ENCODE measurements around the gene DNAJC1.
"Not testable (repeated sequence)": the region's sequence is repeated elsewhere in the genome, so short reads cannot be mapped to it uniquely, and the experiment has no call there.

The DNAJC1 gene

DNA sequence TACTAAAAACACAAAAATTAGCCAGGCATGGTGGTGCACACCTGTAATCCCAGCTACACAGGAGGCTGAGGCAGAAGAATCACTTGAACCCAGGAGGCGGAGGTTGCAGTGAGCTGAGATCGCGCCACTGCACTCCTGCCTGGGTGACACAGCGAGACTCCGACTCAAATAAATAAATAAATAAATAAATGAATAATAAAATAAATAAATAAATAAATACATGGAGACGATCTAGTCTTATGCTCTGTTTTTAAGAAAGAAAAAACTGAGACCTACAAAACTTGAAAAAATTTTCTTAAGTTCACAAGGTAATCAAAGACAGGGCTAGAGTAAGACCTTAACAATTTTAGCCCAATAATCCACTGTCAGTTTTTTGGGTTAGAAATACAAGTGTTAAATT is 181.3 kb downstream of the DNAJC1 start:
- DNase-seq, result not testable (repeated sequence)

DNA sequence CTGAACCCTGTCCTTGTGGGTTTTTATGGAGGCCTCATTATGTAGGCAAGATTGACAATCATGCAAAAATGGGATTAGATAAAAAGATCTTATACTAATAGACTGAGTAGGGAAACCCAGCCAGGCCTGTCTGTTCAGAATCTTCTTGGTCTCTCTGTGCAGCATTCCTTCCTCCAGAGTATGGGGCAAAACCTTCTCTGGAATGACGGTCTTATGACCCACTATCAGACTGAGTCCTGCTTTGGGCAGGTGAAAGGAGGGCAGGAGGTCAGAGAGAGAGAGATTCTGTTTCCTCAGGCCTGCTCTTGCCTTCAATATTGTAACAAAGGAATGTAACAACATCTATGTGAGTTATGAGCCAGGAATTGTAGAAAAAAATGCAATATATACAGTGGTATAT is 182.6 kb downstream of the DNAJC1 start:
- DNase-seq, result no peak

DNA sequence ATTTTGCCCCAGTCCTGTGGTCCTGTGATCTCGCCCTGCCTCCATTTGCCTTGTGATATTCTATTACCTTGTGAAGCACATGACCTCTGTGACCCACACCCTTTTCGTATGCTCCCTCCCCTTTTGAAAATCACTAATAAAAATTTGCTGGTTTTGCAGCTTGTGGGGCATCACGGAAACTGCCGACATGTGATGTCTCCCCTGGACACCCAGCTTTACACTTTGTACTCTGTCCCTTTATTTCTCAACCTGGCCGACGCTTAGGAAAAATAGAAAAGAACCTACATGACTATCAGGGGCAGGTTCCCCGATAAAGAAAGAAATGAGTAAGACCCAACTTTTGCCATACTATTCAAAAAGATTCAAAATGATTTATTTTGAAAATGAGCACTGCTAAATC is 185.1 kb downstream of the DNAJC1 start:
- DNase-seq, result not testable (repeated sequence)

DNA sequence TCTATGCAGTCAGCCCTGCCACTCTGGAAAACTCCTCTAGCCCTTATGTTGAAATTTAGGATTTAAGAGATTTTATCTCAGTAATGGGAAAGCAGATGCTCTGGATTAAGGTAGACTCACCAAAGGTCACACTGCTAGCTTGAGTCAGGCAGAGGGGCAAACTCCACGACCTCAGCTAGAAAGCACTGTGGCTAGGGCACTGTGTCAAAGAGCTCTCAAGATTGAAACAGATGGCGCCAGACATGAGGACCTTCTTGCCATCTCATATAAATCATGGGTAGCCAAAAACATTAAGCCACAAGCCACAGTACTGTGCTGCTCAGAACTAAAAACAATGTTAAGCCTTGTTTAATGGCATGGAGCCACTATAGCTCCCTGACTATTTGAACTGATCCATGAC is 188.7 kb downstream of the DNAJC1 start:
- no peak for DNase-seq

DNA sequence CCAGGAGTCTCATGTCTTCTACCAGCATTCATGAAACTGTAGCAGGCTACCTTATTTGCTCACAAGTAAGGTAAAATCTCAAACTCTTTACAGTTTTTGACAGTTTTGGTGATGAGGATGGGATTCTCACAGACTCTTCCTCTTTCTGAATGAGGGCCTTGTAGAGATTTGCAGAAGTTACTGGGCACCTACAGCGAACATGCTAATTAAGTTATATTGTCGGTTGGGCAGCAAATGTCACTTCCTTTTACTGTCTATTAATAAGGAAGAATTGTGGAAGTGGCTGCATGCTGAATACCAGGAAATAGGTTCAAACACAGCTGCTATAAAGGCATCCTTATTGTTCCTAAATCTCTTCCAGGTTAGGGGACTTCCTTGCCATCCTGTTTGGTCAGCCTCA is 189.6 kb downstream of the DNAJC1 start:
- no peak for DNase-seq

DNA sequence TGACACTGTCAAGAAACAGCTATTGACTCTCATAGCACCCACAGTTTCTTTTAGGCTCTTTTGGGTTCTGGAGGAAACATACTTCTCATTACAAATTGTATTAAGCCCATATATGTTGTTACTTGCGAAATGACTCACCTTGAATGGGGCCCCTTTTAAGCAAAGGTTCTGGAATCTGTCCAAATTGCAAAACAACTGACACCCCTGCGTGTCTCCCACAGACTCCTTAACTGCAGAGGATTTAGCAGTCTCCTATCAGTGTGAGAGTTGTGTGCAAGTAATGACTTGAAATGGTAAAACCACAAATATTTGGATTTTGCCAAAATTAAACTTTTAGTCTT is 192.3 kb downstream of the DNAJC1 start:
- no peak for DNase-seq

DNA sequence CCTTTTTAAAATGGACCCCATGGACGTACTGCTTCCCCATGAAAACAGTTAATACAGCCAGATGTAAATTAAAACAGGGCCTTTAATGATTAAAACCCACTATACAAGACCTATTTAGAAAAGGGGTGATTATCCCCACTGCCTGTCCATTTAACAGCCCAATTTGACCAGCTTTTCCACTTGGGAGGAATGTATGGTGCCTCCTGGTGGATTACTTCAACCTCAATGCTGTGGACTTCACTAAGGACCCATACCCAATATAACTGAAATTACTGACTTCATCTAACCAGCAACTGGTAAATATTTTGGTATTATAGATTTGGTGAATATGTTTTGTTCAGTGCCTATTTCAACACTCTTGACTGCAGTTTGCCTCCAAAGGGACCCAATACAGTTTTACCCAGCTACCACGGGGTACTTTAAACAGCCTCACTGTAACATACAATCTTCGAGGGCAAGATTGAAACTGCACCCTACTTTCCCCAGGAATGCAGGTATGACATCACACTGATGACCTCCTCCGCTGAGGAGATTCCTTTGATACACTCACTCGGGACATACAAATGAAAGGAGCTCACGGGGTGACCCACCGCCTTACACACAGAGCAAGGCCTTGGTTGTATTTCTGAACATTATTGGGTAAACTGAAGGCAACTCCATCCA is 192.8 kb downstream of the DNAJC1 start:
- DNase-seq, result no peak

DNA sequence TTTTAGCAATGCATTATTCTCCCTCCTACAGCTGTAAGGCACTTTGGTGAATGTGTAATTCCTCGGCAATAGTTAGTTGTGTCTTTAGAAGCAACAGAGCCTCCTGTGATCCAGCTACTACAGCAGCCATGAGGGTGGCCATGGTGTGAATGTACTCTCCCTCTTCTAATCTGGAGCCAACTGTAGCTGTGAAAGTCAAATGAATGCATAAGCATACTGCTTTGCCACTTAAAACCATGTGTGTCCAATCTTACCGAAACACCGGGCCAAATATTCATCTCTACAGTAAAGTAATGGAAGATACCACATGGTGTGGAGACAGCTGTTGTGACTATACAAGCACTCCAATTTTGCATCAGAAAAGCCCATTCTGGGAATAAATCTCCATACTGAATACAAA is 195.0 kb downstream of the DNAJC1 start:
- DNase-seq, result no peak

DNA sequence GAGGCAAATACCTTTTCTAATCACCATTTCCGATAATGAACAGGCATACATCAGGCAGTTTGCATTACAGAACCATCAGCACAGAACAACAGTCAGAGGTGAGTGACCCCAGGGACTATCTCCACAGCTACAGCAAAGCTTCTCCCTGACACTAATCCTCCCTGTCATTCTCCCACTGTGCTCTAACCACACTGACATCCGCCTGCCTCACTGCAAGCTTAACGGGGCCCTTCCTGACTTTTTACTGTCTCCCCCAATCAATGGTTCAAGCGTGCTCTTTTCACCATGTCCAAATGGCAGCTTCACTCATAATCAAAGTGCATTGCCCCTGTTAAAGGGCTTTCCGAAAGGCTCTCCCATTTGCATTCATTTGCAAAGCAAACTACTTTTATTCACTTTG is 196.3 kb downstream of the DNAJC1 start:
- no peak for DNase-seq

DNA sequence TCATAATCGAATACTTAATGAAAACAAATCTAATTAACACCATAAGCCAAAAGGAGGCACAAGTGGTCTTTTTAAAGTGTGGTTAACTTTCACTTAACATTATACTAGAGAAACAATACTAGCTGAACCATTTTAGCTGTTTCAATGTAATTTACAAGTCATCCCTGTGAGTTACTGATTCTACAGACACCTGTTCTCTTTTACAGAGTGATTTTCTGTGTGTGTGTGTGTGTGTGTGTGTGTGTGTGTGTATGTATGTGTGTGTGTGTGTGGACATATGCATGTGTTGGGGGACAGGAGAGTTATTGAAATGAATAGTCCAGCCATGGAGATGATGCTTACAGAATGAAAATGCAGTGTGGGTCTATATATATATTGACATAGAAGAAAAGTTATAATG is 200.2 kb downstream of the DNAJC1 start:
- DNase-seq, result no peak

DNA sequence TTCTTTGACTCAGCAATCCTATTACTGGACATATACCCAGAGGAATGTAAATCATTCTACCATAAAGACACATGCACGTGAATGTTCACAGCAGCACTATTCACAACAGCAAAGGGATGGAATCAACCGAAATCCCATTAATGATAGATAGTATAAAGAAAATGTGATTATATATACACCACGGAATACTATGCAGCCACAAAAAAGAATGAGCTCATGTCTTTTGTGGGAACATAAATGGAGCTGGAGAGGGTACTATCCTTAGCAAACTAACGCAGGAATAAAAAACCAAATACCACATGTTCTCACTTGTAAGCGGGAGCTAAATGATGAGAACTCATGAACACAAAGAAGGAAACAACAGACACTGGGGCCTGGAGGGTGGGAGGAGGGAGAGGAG is 201.9 kb downstream of the DNAJC1 start:
- DNase-seq, result no peak

DNA sequence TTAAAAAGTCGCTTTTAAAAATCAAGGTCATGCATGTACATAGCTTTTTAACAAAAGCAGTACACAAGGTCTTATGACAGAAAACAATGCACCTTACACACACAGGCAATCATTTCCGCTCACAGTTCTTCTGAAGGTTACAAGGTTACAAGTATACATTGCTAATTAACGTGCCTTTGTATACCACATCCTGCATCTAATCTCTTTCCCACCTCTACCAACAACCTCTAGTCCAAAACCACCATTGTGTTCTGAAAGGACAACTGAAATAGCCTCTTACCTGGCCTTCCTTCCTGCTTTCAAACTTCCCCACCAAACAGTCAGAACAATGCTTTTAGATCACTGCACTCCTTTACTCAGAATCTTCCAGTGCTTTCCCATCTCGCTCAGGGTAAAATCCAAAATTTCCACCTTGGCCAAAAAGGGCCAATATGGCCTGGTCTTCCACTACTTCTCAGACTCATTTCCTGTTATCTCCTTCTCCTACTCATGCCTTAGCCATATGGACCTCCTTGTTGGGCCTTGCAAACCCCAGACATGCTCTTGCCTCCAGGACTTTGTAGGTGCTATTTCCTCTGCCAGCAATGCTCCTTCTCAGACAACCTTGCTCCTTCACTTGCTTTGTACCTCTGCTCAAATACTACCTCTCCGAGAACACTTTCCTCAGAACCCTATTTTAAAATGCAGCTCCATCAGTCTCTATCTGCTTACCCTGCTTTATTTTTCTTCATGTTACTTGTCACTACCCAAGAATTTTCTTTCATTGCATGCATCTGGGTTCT is 205.4 kb downstream of the DNAJC1 start:
- no peak for DNase-seq

DNA sequence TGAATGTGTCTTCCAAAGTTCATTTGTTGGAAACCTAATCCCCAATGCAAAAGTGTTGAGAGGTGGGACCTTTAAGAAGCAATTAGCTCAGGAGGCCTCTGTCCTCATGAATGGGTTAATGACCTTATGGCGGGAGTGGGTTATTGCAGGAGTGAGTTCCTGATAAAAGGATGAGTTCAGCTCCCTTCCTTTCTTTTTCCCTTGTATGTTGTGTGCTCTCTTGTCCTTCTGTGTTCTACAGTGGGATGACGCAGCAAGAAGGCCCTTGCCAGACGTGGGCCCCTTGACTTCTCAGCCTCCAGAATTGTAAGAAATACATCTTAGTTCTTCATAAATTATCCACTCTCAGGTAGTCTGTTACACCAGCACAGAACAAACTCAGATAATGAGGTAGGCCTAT is 206.0 kb downstream of the DNAJC1 start:
- no peak for DNase-seq

DNA sequence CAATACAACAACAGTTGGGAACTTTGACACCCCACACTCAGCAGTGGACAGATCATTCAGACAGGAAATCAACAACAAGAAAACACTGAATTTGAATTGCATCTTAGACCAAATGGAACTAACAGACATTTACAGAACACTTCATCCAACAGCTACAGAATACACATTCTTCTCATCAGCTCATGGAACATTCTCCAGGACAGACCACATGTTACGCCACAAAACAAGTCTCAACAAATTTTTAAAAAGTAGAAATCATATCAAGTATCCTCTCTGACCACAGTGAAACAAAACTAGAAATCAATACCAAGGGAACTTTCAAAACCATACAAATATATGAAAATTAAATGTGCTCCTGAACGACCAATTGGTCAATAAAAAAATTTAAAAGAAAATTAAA is 212.3 kb downstream of the DNAJC1 start:
- DNase-seq, result no peak

DNA sequence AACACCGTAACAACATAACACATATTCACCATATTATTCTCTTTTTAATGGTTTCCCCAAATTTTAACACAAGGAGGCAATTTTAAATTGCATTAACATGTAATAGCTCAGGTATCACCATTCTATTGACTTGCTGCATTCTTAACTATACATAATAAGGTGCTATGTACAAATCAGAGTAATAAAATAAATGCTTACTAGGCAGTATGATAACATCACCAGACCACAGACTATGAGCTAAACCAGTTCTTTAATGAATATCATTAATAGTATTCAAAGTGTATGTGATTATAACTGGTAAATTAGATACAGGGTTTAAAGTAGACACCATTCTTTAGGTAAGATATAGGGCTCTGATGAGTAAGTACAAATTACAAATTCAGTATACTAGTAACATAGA is 226.6 kb downstream of the DNAJC1 start:
- DNase-seq, result no peak

DNA sequence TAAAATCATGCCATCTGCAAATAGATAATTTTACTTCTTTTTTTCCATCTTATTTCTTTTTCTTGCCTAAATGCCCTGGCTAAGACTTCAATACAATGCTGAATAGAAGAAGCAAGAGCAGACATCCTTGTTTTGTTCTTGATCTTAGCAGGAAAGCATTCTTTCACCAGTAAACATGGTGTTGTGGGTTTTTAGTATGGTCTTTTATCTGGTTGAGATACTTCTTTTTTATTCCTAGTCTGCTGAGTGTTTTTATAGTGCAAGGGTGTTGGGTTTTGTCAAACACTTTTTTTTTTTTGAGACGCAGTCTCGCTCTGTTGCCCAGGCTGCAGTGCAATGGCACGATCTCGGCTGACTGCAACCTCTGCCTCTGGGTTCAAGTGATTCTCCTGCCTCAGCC is 232.3 kb downstream of the DNAJC1 start:
- no peak for DNase-seq

DNA sequence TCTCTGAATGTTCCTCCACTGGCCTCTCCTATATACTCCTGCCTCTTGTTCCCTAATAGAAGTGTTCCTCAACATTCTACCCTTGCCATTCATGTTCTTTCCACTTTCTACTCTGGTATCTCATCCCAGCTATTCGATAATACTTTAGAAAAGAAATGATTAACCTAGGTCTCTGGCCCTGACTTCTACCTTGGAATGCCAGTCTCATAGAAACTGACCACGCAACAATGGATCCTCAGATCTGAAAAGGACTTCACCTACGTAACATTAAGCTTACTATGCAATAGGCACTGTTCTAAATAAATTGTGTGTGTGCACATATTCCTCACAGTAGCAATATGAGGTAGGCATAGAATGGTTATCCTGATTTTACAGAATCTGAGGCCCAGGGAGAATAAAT is 234.5 kb downstream of the DNAJC1 start:
- DNase-seq, result no peak

DNA sequence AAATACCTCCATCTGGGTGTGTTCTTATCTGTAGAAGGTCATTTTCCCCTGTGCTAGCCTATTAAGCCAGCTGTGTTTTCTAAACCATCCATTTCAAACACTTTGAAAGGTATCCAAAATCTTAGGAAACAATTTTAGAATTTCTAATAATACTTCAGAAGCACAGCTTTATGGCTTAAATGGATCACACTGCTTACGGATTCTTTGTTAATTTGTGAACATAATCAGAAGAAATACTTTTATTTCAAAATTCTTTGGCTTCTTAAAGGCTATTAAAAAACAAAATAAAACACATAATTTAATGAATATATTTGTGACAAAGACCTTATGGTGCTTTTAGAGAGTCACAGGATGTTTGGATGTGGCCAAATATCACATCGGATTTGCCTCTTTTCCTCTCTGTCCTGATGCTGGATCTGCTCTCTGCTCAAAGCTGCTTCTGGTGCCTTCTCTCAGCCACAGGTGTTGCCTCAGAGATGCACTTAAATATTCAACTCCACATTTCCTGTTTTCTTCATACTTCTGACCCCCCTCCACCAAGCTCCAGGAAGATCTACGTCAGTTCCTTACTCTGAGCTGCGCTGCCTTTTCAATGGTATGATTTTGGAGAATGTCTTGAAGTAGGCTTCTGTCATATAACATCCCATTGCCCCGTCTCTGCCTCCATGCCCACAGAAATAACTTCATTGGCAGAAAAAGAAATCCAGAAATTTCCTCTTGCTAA is 238.9 kb downstream of the DNAJC1 start:
- no peak for DNase-seq

DNA sequence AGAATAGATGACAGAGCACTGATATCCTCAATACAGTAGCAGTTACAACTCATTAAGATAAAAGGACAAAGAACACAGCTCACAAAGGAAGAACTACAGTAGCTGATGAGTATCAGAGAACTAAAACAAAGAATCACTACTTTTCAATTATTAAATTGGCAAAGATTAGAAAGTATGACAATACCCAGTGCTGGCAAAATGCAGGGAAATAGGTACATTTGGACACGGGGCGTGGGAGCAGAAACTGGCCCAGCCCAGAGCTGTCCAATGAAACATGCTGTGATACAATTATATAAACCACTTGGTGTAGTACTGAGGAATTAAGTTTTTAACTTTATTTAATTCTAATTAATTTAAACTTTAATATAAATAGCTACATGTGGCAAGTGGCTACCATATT is 243.2 kb downstream of the DNAJC1 start:
- DNase-seq, result no peak

DNA sequence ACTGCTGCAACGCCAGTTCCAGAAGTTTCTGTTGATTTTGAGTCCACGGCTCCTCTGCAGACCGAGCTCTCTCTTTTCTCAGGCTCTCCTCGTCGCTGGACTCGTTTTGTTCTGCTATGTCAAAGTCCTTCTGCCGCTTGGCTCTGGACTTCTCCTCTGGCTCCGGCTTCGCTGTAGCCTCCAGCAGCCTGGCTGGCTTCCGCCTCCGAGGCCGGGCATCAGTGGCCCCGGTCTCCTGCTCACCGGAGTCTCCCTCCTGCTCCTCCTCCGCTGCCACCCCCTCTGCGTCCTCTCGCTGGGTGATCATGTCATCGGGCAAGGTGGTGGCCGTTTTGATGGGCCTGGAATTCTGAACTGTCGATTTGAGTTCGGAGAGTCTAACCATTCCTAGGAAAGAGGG is 244.3 kb downstream of the DNAJC1 start:
- DNase-seq, result no peak

DNA sequence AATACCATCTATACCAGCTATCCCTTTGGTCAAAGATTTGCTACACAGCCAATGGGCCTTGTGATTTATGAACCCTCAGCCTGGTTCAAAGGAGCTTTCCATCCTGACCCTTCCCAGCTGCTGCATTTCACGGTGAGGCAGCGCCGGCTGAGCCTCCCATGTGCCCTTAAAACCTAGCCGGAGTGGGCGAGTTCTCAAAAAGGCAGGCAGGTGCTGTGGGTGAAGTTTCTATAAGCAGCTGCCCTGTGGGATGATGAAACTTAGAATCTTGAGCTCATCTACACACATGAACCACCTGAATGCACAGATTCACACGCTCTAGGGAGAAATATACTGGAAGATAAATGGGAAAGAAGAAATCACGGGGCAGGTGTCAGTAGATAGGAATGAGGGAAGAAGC is 244.8 kb downstream of the DNAJC1 start:
- DNase-seq, result no peak

DNA sequence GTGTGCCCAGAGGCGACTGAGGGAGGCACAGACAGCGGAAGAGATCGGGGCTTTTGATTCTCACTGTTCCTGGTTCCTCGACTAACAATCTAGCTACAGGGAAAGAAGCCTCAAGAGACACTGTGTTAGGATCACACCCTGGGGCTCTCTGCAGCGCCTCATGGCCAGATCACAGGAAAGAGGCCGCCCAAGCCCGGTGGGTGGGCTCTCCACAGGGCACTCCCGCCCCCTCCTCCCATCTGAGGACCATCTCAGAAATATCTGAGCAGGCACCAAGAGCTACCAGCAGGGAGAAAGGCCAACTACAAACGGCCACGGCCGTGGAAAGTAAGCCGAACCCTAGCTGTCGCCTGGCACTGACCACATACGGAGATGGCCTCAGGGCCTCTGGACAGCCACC is 245.3 kb downstream of the DNAJC1 start:
- no peak for DNase-seq

DNA sequence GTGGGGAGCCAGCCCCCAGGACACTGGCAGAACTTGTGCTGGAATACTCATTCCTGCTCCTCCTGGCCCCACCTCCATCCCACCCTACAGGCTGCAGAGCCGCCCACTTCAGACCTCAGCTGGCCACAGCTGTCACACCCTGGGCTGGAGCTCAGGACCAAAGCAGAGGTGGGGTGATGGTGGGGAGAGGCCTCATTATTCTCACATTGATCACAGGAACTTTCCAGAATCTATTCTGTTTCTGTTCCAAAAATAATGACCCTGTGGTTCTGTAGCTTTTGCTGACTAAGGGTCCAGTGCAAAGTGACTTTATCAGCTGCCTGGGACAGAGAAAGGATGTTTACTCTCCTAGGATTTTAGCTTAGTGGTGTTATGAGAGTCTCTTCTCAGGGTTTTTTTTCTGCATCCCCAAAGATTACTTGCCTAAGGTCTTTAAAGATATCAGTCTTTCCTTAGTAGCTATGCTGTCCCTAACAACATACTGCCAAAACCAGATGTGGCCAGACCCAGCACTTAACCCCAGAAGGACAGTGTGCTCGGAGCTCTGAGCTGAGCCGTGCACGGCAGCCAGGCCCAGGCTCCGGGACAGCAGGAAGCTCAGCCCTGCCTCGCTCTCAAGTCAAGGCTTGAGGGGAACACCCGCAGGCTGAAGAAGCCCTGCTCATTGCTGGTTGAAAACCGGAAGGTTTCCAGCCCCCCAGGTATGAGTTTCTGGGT is 246.2 kb downstream of the DNAJC1 start:
- DNase-seq, result no peak

DNA sequence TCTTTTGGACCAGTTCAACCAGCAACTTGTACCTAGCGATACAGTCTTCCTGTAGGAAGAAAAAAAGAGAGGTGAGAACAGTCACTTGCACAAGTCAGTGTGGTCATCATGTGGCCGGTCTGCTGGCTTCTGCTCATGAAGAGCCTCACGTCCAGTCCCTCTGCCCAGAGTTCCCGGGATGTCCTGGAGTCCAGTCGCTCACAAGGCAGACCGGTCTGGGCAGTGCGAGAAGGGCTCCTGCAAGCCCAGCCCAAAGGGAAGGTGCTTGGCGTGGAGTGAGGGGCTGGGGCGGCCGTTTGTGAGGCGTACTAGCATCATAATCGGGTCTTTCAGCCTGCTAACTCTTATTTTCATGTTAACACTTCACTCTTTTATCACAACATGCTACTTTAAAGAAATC is 246.8 kb downstream of the DNAJC1 start:
- no peak for DNase-seq

All from NCI-H2081 treated with DMSO at 0.1 percent for 48 hours (cell line).